H1 (cell line): Measurements from ENCODE around the gene MS4A8.

Experiments used
- EZH2 ChIP-seq: fragments of 200-600 bp; sonication (generic); IDR thresholded peaks from 2 replicates; pipeline ENCODE4 v1.7.1; 2012; ENCODE audit warnings: low read depth, mild to moderate bottlenecking, moderate library complexity, low read length, inconsistent platforms; ENCODE audit not compliant: severe bottlenecking
- HDAC6 ChIP-seq: IDR thresholded peaks from one replicate; pipeline ENCODE4 v1.7.1; 2012; ENCODE audit warnings: low read depth, mild to moderate bottlenecking, inconsistent platforms, low read length, moderate library complexity
- JUND ChIP-seq: IDR thresholded peaks from 2 replicates; pipeline ENCODE4 v1.6.1; 2011; ENCODE audit warnings: mild to moderate bottlenecking, improper control_type of control experiment, low read length
- KDM1A ChIP-seq: fragments of 200-600, 300-600 bp; sonication (generic); IDR thresholded peaks from 2 replicates; pipeline ENCODE4 v1.7.1; 2016; ENCODE audit warnings: mild to moderate bottlenecking, low read length, borderline replicate concordance
- SP4 ChIP-seq: IDR thresholded peaks from 2 replicates; pipeline ENCODE4 v1.6.1; 2012; ENCODE audit warnings: low read length, inconsistent platforms

DNA sequence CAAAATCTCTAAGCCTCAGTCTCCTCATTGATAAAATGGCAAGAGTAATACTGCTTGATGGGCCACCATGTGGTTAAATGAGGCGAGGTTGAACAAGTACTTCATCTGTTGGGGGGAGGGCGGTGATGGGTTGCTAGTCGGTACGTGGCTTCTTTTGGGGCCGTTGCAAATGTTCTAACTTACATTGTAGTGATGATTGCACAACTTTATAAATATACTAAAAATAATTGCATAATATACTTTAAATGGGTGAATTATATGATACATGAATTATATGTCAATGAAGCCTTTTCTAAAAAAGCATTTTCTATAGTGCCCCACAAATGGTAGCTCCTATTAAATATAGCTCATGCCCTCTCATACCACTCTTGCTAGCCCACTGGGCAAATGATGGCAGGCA is 6.5 kb downstream of the MS4A8 start:
- TF ChIP-seq HDAC6 (no peak), KDM1A (no peak), JUND (no peak), EZH2 (no peak), SP4 (no peak)
